ENCODE results near the gene AREG.

The AREG gene

GRCh38 chr4:74479009-74479408 lies 34.1 kb downstream of the AREG start:
- TF ChIP-seq, protein P1, sequence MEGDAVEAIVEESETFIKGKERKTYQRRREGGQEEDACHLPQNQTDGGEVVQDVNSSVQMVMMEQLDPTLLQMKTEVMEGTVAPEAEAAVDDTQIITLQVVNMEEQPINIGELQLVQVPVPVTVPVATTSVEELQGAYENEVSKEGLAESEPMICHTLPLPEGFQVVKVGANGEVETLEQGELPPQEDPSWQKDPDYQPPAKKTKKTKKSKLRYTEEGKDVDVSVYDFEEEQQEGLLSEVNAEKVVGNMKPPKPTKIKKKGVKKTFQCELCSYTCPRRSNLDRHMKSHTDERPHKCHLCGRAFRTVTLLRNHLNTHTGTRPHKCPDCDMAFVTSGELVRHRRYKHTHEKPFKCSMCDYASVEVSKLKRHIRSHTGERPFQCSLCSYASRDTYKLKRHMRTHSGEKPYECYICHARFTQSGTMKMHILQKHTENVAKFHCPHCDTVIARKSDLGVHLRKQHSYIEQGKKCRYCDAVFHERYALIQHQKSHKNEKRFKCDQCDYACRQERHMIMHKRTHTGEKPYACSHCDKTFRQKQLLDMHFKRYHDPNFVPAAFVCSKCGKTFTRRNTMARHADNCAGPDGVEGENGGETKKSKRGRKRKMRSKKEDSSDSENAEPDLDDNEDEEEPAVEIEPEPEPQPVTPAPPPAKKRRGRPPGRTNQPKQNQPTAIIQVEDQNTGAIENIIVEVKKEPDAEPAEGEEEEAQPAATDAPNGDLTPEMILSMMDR (IDR thresholded peaks at IDR 0.05; ENCODE audit: control extremely low read depth, extremely low read depth, low read depth, missing control alignments) = no peak
- POLR2A ChIA-PET = no interaction called here
- DNase-seq (ENCODE audit: extremely low spot score) = no peak
- CTCF ChIA-PET = interaction anchor here (1.1 kb wide), 1 partner anchor 14 kb away, joined by 3 read pairs; no protein-coding TSS in a partner anchor

DNA sequence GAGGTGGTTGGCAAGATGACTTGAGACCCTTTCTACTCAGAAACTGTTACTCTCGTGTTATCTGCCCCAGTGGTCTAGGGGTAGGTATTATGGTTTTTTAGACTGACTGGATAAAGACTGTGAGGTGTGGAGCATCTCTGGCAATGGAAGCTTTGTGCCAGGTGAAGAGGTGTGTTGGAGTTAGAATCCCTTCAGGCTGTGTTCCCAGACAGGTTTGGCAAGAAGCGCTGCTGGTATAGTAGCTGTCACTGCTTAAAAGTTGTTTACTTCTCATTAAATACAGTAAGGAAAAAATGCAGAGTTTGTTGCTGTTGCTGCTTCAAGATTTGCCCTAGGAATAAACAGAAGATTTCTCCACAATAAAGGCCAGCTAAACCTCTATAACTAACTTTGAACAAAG lies 35.3 kb downstream of the AREG start:
- POLR2A ChIA-PET = no interaction called here
- CTCF ChIA-PET = interaction anchor here (1.4 kb wide), 1 partner anchor 20 kb away, joined by 4 read pairs; no protein-coding TSS in a partner anchor
- TF ChIP-seq, protein P1 (IDR thresholded peaks at IDR 0.05; ENCODE audit: control extremely low read depth, extremely low read depth, low read depth, missing control alignments) = no peak
- no peak for DNase-seq (ENCODE audit: extremely low spot score)

DNA sequence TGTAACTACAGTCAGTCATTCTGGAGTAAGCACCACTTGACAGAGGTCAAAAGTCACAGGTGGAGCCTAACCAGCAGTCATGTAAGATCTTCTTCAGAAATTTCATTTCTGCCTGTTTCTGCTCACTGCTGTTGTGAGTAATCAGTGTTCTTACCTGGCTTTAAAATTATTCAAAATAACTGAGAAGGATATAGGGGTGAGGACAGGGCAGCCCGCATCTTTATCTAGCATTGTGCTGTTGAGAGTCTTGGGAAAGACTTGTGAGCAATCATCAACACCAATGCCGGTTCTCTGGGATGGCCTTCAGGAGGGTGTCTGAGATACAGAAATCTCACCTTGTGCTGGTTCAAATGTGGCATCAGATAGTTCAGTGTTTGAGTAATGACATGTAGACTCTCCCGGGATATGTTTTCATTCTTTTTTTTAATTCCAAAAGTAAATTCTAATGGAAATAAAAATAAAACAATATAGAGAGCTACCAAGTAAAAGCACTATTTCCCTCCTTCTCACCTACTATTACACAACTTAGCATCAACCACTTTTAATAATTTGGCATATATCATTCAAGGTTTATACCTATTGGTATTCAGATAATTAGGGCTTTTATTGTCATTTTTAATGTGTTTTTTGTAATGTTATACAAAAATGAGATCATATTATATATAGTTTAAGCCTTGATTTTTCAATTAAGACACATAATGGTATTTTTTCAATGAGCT lies 37.1 kb downstream of the AREG start:
- POLR2A ChIA-PET = no interaction called here
- no peak for DNase-seq (ENCODE audit: extremely low spot score)
- CTCF ChIA-PET = interaction anchor here (1.3 kb wide), 1 partner anchor 14 kb away, joined by 7 read pairs; no protein-coding TSS in a partner anchor
- TF ChIP-seq, protein P1 (IDR thresholded peaks at IDR 0.05; ENCODE audit: control extremely low read depth, extremely low read depth, low read depth, missing control alignments) = no peak

DNA sequence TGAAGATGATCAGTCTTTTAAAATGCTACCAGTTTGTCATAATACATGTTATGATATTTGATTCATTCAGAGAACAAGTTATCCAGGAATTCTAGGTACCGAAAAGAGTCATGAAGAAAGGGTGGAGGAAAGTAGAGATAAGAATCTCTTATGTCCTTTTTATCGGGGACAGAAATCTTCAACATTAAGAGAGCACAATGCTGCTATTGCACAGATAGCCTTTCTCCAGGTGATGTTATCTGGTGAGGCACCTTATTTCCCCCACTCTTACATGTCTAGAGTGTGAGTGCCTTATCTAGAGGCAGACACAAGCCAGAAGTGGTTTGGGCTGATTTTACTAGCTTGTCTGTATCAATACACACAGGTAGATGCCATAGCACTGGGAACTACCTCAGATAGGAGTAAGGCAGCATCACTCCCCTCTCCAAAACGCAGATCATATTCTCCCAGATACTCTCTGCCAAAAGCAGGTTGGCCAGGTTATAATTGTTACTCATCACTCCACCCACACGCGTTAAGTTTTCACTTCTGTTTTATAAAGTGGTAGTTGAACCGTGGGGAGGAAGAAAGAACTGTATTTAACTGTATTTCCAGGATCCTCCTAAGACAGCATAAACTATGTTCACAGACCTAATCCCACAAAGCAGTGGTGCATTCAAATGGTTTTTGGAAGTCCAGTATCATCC lies 38.4 kb downstream of the AREG start:
- CTCF ChIA-PET = no interaction called here
- POLR2A ChIA-PET = no interaction called here
- no peak for DNase-seq (ENCODE audit: extremely low spot score)
- TF ChIP-seq, protein P1 (IDR thresholded peaks at IDR 0.05; ENCODE audit: control extremely low read depth, extremely low read depth, low read depth, missing control alignments) = no peak

DNA sequence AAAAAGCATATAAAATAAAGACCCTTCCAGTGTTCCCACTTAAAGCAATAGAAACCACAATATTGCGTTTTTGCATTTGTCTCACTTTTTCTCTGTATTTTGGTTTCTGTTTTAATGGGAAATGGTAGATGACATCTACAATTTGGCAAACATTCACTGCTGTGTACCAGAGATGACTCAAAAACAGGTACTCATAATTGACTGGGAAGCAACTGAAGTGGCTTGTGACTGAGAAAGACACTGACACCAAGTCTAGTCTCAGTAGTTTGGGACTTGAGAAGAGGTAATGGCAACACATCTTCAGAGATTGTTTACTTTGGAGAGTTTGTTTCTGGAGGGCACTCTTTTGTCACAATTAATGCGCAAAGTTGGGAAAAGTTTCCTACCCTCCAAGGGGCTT lies 42.0 kb downstream of the AREG start:
- ChIA-PET CTCF (no interaction called here), POLR2A (no interaction called here)
- TF ChIP-seq, protein P1 (IDR thresholded peaks at IDR 0.05; ENCODE audit: control extremely low read depth, extremely low read depth, low read depth, missing control alignments) = no peak
- DNase-seq (ENCODE audit: extremely low spot score) = no peak

DNA sequence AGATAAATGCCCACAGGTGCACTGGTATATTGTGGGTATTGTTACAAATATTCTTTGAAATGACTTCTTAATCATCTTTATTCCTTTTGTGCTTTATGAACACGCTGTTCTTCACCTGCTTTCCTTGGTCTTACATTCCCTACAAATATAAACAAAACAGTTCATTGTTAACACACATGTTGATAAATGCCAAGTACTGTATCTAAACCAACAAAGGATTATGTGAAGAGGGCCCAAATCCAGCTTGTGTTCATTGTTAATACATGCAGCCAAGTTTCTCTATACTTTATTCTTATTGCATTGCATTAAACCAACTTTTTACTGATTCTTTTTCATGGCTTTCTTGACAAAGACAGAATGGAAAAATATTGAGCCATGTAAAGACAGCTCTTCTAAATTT lies 42.8 kb downstream of the AREG start:
- ChIA-PET POLR2A (no interaction called here), CTCF (no interaction called here)
- TF ChIP-seq, protein P1 (IDR thresholded peaks at IDR 0.05; ENCODE audit: control extremely low read depth, extremely low read depth, low read depth, missing control alignments) = no peak
- no peak for DNase-seq (ENCODE audit: extremely low spot score)

Data from GM10248 (cell line).